Measurements from ENCODE around the gene VAV1.

- TF ChIP-seq, protein P1, sequence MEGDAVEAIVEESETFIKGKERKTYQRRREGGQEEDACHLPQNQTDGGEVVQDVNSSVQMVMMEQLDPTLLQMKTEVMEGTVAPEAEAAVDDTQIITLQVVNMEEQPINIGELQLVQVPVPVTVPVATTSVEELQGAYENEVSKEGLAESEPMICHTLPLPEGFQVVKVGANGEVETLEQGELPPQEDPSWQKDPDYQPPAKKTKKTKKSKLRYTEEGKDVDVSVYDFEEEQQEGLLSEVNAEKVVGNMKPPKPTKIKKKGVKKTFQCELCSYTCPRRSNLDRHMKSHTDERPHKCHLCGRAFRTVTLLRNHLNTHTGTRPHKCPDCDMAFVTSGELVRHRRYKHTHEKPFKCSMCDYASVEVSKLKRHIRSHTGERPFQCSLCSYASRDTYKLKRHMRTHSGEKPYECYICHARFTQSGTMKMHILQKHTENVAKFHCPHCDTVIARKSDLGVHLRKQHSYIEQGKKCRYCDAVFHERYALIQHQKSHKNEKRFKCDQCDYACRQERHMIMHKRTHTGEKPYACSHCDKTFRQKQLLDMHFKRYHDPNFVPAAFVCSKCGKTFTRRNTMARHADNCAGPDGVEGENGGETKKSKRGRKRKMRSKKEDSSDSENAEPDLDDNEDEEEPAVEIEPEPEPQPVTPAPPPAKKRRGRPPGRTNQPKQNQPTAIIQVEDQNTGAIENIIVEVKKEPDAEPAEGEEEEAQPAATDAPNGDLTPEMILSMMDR (IDR thresholded peaks at IDR 0.05), result no peak
- TF ChIP-seq POLR2A (IDR thresholded peaks at IDR 0.05), result no peak
These were observed 65.0 kb downstream of the VAV1 start for GRCh38 chr19:6837525-6837924.

All from esophagus squamous epithelium (tissue), 4 donors.